SIG-M5 treated with dmso at 0.1 percent for 504 hours (cell line): ENCODE data around the gene QRSL1.
"Not testable (repeated sequence)": the region's sequence is repeated elsewhere in the genome, so short reads cannot be mapped to it uniquely, and the experiment has no call there.

Experiments
- DNase-seq: peaks from one replicate; lab custom pipeline; 2025; ENCODE audit not compliant: unreplicated experiment; lab: John Stamatoyannopoulos, UW

The QRSL1 gene

DNA sequence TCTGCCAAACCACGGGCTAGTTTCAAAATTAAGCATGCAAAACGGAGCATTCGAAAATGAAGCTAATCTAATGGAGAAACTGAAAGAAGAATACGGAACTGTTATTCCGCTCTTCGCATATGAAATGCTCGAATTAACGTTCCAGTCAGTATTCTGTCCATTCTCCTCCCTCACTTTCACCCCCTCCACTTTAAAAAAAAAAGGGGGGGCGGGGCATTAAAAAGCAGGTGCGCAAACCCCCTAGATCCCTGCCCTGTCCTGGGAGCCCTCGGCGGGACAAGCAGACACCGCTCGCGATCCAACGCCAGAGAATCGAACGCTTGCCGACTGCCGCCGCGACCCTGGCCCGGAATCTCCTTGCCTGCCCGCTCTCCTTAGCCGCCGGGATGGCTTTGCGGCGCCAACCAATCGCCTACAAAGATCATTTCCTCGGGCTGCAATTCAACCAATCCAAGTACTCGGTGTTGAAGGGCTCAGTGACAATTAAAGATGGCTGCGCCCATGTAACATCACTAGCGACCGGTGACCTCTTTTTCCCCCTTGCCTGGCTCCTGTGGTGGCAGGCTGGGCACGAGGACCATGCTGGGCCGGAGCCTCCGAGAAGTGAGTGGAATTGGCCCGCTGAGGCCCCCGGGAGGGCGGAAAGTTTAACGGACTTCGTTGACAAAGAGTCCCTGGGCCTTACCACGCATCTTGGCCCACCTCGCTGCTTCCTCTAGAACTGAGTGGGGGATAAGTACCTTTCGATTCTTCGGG is at the start of gene QRSL1, which contains the start of gene RTN4IP1:
Gene QRSL1 (plus strand): TSS at position 476 of the 756 bp plus-strand sequence. CDS start 104 bp downstream, at position 580.
Gene RTN4IP1 (minus strand): TSS at position 396 of the 756 bp plus-strand sequence. CDS start 477 bp downstream, outside the sequence.
- peak; percentile 92 for DNase-seq

DNA sequence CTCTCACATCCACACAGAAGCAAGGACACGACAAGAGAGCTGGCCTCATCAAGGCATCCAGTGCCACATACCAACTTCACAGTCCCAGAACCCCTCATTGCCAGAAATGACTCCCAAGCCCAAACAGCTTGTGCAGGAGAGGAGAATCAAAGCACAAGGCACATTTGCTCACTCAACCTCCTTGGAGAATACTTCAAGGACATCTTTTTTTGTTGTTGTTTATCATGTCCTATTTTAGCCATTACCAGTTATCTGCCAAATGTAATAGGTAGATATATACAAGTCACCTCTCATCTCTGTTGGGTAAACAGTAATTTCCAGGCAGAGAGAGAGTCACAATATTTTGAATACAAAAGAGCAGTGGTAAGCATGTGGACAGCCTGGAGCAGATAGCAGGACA is 47.9 kb upstream of the QRSL1 start:
- no peak for DNase-seq

- no peak for DNase-seq
These were observed 42.5 kb upstream of the QRSL1 start for GRCh38 chr6:106586815-106587415.

- DNase-seq, result not testable (repeated sequence)
These were observed 40.4 kb upstream of the QRSL1 start for GRCh38 chr6:106588937-106589336.

DNA sequence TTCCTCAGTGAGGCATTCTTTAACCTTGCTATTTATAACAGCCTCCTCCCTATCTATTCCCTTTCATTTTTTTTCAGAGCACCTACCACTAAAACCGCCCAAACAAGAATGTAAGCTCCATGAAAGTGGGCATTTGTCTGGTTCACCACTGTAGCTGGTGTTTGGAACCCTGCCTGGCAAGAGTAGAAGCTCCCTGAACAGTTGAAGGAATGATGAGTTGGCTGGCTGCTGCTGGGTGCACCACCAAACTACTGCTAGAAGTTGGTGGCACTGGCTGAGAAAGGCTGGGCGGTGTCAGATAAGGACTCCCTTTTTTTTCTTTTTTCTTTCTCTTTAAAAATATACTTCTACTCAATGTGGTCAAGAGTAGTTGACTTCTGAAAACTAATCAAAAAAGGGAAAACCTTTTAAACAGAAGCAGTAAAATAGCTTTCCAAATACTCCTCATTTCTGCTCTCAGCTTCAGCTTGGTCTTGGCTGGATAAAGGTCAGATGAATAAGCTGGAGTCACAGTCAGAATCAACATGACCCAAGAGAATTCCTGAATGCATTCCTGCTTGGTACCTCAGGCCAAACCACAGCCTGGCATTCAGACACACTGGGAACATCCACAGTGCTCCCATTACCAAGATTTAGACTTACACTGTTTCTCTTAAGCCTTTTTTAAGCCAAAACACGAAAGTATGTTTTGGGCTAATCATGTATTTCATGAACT is 38.1 kb upstream of the QRSL1 start:
- no peak for DNase-seq

DNA sequence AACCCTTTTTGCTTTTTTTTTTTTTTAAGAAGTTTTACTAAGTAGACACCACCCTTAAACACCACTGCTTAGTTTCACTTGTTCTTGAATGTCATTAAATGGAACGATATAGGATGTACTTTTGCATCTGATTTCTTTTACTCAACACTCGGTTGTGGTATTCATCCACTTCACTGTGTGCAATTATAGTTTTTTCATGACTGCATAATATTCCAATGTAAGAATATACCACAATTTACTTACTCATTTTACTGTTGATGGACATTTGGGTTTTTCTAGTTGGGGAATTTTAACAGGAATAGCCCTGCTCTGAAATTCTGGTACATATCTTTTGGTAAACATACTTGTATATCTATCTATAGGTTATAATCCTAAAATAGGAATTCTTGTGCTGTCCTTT is 29.9 kb upstream of the QRSL1 start:
- DNase-seq, result no peak

GRCh38 chr6:106600329-106600728 is 29.0 kb upstream of the QRSL1 start:
- DNase-seq, result no peak

DNA sequence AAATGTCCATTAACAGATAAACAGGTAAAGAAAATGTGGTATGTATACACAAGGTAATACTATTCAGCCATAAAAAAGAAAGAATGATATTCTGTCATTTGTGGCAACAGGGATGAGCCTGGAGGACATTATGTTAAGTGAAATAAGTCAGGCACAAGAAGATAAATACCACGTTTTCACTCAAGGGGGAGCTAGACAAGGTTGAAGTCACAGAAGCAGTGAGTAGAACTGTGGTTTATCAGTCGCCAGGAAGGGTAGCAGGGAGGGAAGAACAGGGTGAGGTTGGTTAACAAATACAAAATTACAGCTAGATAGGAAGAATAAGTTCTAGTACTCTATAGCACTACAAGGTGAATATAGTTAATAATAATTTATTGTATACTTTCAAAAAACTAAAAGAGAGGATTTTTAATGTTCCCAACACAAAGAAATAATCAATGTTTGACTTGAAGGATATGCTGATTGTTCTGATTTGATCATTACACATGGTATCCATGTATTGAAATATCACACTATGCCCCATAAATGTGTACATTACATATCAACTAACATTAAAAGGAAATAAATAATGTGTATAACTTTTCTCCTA is 21.2 kb upstream of the QRSL1 start:
- peak; percentile 71 for DNase-seq

DNA sequence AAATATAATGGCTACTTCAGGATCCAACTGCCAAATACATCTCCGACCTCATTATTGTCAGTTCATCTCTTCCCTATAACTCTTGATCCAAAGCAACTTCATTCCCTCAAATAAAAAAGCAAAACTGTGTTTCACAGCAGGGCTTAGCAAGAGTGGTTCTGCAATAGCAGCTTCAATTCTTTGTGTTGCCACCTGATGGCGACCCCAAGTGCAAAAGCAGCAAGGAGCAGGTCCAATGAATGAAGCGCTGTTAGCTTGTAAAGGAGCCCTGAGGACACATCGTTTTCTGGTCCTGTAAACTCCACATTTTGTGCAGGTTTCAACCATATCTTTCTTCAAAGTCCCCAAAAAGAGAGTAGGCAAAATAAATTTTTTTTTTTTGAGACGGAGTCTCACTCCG is 19.7 kb upstream of the QRSL1 start:
- no peak for DNase-seq

DNA sequence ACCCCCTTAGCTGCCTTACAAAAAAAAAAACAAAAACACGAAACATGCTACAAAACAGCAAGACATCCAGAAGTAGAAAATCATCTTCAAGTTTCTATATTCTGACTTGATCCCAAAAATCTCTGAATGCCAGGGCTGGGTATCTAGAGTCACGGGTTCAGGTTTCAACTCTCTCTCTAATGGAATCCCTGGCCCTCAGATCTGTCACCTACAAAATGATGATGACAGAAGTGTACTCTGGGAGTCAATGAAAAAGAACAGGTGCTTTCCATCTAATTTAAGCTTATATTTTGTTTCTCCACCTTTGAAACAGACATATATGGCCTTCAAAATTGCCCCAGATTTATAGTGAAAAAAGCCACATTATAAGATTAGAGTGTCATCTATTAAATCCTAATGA is 18.3 kb upstream of the QRSL1 start:
- no peak for DNase-seq

DNA sequence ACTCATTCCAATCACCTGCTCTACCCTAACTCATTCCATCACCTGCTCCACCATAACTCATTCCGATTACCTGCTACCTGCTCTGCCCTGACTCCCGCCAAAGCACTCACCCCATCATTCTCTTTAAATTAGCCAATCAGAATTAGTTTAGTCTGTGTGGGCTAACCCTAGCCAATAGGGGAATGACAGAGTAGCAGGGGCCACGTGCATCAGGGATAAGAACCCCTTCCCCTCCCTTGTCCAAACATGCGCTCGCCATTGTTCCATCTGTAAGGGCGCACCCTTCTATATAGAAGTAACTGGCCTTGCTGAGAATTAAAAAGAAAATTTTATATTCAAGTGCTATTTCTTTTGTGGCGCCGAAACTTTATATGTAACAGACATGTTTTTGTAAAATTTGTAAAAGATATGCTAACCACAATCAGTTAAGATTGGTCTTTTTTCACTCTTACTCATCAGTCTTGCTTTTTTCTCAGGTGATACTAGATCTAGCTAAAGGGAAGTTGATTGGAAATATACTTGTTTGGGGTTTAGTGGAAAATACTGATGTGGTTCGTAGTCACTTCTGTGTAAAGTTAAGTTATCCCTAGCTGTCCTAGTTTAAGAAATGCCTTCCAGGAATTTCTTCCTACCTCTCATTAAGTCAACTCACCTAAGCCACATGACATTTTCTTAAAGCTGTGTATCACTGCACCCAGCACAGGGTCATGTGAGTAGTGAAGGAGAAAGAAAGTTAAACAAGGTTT is 16.5 kb upstream of the QRSL1 start:
- DNase-seq, result no peak

DNA sequence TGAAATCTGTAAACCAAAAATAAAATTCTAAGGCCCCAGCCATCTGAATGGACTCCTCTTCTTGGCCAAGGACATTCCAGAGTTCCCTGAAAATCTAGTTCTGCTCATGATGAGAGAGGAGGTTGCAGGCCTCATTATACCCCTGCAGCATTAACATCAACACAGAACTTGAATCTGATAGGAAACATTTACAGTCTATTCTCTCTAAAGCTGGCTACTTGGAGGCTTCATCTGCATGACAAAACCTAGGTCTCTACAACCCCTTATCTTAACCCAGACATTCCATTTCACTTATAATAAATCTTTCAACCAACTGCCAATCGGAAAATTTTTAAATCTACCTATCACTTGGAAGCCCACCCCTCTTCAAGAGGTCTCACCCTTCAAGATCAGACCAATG is 15.8 kb upstream of the QRSL1 start:
- no peak for DNase-seq

GRCh38 chr6:106614166-106614565 is 15.2 kb upstream of the QRSL1 start:
- DNase-seq, result no peak

DNA sequence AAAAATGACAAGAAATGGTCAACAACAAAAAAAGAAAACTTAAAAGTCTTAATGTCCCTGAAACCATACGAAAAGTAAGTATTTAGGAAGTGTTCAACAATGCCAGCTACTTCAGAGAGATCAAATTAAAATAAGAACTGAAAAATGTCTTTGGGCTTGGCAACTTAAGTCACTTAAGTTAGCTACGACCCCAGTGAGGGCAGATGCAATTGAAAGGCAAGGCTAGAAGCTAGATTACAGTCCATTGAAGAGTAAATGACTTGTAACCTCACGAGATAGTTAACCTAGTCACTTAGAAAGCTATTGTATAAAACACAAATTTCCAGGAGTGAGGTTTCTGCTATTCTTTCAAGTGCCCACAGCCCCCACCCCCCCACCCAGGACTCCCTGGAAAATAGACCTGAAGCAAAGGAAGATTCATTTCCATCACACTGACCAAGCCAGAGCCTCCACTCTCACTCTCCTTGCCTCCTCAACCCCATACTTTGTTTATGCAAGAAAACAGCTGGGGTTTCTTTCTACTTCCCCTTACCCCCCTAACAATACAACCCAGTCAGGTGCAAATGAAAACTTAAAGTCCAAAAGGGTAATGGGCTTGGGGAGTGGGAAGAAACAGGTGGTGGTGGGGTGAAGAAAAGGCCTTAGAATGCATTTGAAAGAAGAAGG is 14.7 kb upstream of the QRSL1 start:
- DNase-seq, result no peak

GRCh38 chr6:106617302-106617701 is 12.1 kb upstream of the QRSL1 start:
- no peak for DNase-seq

DNA sequence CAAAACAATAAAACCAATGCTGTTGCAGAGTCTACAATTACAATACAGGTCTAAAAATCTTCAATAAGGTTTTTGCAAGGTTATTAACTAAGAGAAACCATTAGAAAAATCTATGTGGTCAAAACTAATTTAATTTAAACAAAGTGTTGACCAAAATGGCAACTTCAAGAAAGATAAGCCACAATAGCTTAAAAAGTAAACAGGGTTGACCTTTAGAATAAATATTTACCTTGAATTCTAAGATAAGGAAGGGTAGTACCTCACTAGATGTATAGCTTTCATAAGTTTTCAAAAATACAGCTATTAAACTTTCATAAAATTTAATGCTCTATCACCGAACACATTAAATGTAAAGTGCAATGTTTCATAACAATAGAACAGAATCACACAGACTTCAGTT is 11.5 kb upstream of the QRSL1 start:
- no peak for DNase-seq

DNA sequence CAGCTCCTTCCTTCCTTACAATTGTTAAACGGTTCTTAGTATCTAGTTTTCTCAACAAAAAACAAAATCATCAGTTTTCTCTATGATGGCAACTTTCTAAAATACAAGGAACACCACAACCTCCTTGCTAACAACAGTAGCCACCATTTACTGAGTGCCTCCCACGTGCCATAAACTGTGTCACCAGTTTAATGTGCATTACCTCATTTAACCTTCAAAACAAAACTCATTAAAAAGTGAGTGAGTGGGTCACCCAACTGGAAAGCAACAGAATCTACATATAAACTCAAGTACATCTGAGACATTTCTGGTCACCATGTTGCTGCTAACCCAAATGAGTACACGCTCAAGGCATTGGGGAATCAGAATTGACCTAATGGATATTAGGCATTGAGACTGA is 11.1 kb upstream of the QRSL1 start:
- no peak for DNase-seq

GRCh38 chr6:106619223-106619622 is 10.2 kb upstream of the QRSL1 start:
- no peak for DNase-seq

GRCh38 chr6:106620931-106621672 is 8.3 kb upstream of the QRSL1 start:
- no peak for DNase-seq

GRCh38 chr6:106622412-106622811 is 7.0 kb upstream of the QRSL1 start:
- no peak for DNase-seq
